ENCODE measurements around the gene NDE1.

DNA sequence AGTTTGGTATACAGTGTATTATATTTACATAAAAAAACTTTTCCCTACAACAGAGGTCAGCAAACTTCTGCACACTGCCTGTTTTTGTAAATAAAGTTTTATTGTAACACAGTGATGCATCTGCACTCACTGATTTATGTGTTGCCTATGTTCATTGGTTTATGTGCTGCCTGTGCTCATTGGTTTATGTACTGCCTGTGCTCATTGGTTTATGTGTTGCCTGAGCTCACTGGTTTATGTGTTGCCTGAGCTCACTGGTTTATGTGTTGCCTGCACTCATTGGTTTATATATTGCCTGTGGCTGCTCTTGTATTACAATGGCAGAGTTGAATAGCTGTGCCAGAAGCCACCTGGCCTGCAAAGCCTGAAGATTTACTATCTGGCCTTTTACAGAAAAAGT lies 125.2 kb downstream of the NDE1 start:
- TF ChIP-seq POLR2A (IDR thresholded peaks at IDR 0.05), result no peak
- TF ChIP-seq, protein P1, sequence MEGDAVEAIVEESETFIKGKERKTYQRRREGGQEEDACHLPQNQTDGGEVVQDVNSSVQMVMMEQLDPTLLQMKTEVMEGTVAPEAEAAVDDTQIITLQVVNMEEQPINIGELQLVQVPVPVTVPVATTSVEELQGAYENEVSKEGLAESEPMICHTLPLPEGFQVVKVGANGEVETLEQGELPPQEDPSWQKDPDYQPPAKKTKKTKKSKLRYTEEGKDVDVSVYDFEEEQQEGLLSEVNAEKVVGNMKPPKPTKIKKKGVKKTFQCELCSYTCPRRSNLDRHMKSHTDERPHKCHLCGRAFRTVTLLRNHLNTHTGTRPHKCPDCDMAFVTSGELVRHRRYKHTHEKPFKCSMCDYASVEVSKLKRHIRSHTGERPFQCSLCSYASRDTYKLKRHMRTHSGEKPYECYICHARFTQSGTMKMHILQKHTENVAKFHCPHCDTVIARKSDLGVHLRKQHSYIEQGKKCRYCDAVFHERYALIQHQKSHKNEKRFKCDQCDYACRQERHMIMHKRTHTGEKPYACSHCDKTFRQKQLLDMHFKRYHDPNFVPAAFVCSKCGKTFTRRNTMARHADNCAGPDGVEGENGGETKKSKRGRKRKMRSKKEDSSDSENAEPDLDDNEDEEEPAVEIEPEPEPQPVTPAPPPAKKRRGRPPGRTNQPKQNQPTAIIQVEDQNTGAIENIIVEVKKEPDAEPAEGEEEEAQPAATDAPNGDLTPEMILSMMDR (IDR thresholded peaks at IDR 0.05 in 4 of 5, conservative IDR thresholded peaks at IDR 0.05 in 1 of 5), result no peak

All from gastrocnemius medialis (tissue), 4 donors.